ENCODE measurements around the gene CATSPERB.

DNA sequence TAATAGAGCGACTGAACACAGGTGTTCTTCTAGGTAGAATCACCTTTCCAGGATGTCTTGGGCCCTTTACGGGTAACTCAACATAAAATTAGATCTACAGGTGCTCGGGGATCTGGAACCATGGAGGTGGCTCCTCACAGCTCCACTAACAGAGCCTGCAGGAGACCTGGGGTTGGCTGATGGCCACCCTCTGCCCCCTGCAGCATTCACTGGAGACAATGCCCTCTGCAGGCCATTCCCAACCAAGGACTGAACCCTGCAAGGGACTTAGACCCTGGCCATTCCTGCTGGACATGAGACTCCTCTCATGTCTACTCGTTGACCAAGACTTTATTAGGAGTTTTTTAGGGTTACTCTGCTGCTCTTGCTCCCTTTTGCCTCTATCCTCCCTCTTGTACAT, 163.3 kb downstream of the CATSPERB start:
- TF ChIP-seq POLR2A (IDR thresholded peaks at IDR 0.05) (no peak), CTCF (IDR thresholded peaks at IDR 0.05) (no peak)

Data from thyroid gland (tissue), 4 donors.